Measurements from ENCODE around the gene NUTF2.
"Not testable (repeated sequence)": the region's sequence is repeated elsewhere in the genome, so short reads cannot be mapped to it uniquely, and the experiment has no call there.

Gene NUTF2

GRCh38 chr16:67864044-67864443, 17.3 kb downstream of the NUTF2 start:
- DNase-seq (ENCODE audit: low read depth): not testable (repeated sequence)

GRCh38 chr16:67864594-67864993, 17.9 kb downstream of the NUTF2 start:
- DNase-seq (ENCODE audit: low read depth): no peak

GRCh38 chr16:67865318-67865717, 18.6 kb downstream of the NUTF2 start:
- no peak for DNase-seq (ENCODE audit: low read depth)

- DNase-seq (ENCODE audit: low read depth): no peak
These were observed 21.6 kb downstream of the NUTF2 start for GRCh38 chr16:67868290-67868689.

GRCh38 chr16:67869653-67870052, 22.9 kb downstream of the NUTF2 start:
- no peak for DNase-seq (ENCODE audit: low read depth)

GRCh38 chr16:67871256-67871655, 24.5 kb downstream of the NUTF2 start:
- no peak for DNase-seq (ENCODE audit: low read depth)

GRCh38 chr16:67872131-67872630, 25.4 kb downstream of the NUTF2 start:
- no peak for DNase-seq (ENCODE audit: low read depth)

GRCh38 chr16:67872631-67873434, 26.1 kb downstream of the NUTF2 start, which contains the start of gene EDC4:
TSS of gene EDC4 (plus strand) at chr16:67873052. CDS start at chr16:67873262, 210 bp downstream.
- peak; percentile 75 for DNase-seq (ENCODE audit: low read depth)

- DNase-seq (ENCODE audit: low read depth): no peak
These were observed 27.0 kb downstream of the NUTF2 start for GRCh38 chr16:67873435-67874370.

- DNase-seq (ENCODE audit: low read depth): no peak
These were observed 27.6 kb downstream of the NUTF2 start for GRCh38 chr16:67874372-67874771.

- no peak for DNase-seq (ENCODE audit: low read depth)
These were observed 30.3 kb downstream of the NUTF2 start for GRCh38 chr16:67877064-67877463.

- no peak for DNase-seq (ENCODE audit: low read depth)
These were observed 31.5 kb downstream of the NUTF2 start for GRCh38 chr16:67878232-67878631.

- DNase-seq (ENCODE audit: low read depth): no peak
These were observed 32.1 kb downstream of the NUTF2 start for GRCh38 chr16:67878846-67879245.

GRCh38 chr16:67879462-67879861, 32.7 kb downstream of the NUTF2 start:
- DNase-seq (ENCODE audit: low read depth): no peak

GRCh38 chr16:67879936-67880335, 33.2 kb downstream of the NUTF2 start:
- DNase-seq (ENCODE audit: low read depth): no peak

GRCh38 chr16:67880584-67880983, 33.9 kb downstream of the NUTF2 start:
- no peak for DNase-seq (ENCODE audit: low read depth)

- no peak for DNase-seq (ENCODE audit: low read depth)
These were observed 35.0 kb downstream of the NUTF2 start for GRCh38 chr16:67881621-67882161.

- DNase-seq (ENCODE audit: low read depth): no peak
These were observed 35.8 kb downstream of the NUTF2 start for GRCh38 chr16:67882374-67883145.

GRCh38 chr16:67883146-67883871, 36.6 kb downstream of the NUTF2 start:
- DNase-seq (ENCODE audit: low read depth): no peak

GRCh38 chr16:67883872-67884261, 37.1 kb downstream of the NUTF2 start:
- DNase-seq (ENCODE audit: low read depth): peak; percentile 67

- no peak for DNase-seq (ENCODE audit: low read depth)
These were observed 38.0 kb downstream of the NUTF2 start, which contains the start of gene NRN1L for GRCh38 chr16:67884684-67885083. TSS of gene NRN1L (plus strand) at chr16:67884885. CDS start at chr16:67884904, 19 bp downstream.
